Measurements from ENCODE around the gene HS6ST3.

The HS6ST3 gene

GRCh38 chr13:96673825-96674224 is 583.9 kb downstream of the HS6ST3 start:
- no peak for DNase-seq

GRCh38 chr13:96677029-96677428 is 587.1 kb downstream of the HS6ST3 start:
- no peak for DNase-seq

GRCh38 chr13:96678801-96679200 is 588.9 kb downstream of the HS6ST3 start:
- no peak for DNase-seq

- no peak for DNase-seq
Measured at GRCh38 chr13:96680898-96681297, 591.0 kb downstream of the HS6ST3 start.

GRCh38 chr13:96681766-96682165 is 591.9 kb downstream of the HS6ST3 start:
- no peak for DNase-seq

GRCh38 chr13:96684469-96684868 is 594.6 kb downstream of the HS6ST3 start:
- no peak for DNase-seq

GRCh38 chr13:96684907-96685306 is 595.0 kb downstream of the HS6ST3 start:
- DNase-seq = no peak

GRCh38 chr13:96686286-96686685 is 596.4 kb downstream of the HS6ST3 start:
- no peak for DNase-seq

GRCh38 chr13:96687191-96687590 is 597.3 kb downstream of the HS6ST3 start:
- no peak for DNase-seq

GRCh38 chr13:96690998-96691397 is 601.1 kb downstream of the HS6ST3 start:
- no peak for DNase-seq

- DNase-seq = no peak
Measured at GRCh38 chr13:96696389-96696900, 606.5 kb downstream of the HS6ST3 start.

GRCh38 chr13:96700657-96701056 is 610.8 kb downstream of the HS6ST3 start:
- DNase-seq = no peak

GRCh38 chr13:96707146-96707545 is 617.2 kb downstream of the HS6ST3 start:
- DNase-seq = no peak

- DNase-seq = no peak
Measured at GRCh38 chr13:96710166-96710862, 620.4 kb downstream of the HS6ST3 start.

GRCh38 chr13:96720446-96720845 is 630.5 kb downstream of the HS6ST3 start:
- no peak for DNase-seq

- DNase-seq = no peak
Measured at GRCh38 chr13:96726651-96727050, 636.7 kb downstream of the HS6ST3 start.

GRCh38 chr13:96728463-96728862 is 638.6 kb downstream of the HS6ST3 start:
- DNase-seq = no peak

GRCh38 chr13:96730676-96731075 is 640.8 kb downstream of the HS6ST3 start:
- no peak for DNase-seq

- no peak for DNase-seq
Measured at GRCh38 chr13:96734499-96734898, 644.6 kb downstream of the HS6ST3 start.

- DNase-seq = no peak
Measured at GRCh38 chr13:96741779-96742178, 651.9 kb downstream of the HS6ST3 start.

- DNase-seq = no peak
Measured at GRCh38 chr13:96743296-96744089, 653.6 kb downstream of the HS6ST3 start.

GRCh38 chr13:96744367-96745331 is 654.7 kb downstream of the HS6ST3 start:
- no peak for DNase-seq

GRCh38 chr13:96746886-96747285 is 657.0 kb downstream of the HS6ST3 start:
- DNase-seq = no peak
